Osteoblast (primary cell): ENCODE results near the gene SLC28A1. TPM values are rescaled to one million over a fixed set of nuclear protein-coding genes. Genes with fewer than 3 reads are reported as not detected.

ENCODE experiments used
- DNase-seq: peaks from one replicate; pipeline ENCODE4 v3.0.0; 2011; ENCODE audit warnings: low spot score, mixed read lengths; ENCODE audit not compliant: insufficient read length; ENCODE audit errors: missing footprints
- H2AFZ ChIP-seq: 2 replicates; pipeline ENCODE4 v1.6.0; 2011; ENCODE audit warnings: mild to moderate bottlenecking, low read length
- H3K27ac ChIP-seq: 2 replicates; pipeline ENCODE4 v1.5.1; 2011; ENCODE audit warnings: mild to moderate bottlenecking, low read depth, low read length, moderate library complexity
- H3K27me3 ChIP-seq: 2 replicates; pipeline ENCODE4 v1.6.0; 2012; ENCODE audit warnings: mild to moderate bottlenecking, control low read depth, inconsistent platforms, low read length, moderate library complexity; ENCODE audit not compliant: insufficient read depth
- H3K36me3 ChIP-seq: 2 replicates; pipeline ENCODE4 v1.5.1; 2011; ENCODE audit warnings: mild to moderate bottlenecking, low read length, control low read depth, moderate library complexity; ENCODE audit not compliant: insufficient read depth
- H3K4me1 ChIP-seq: 2 replicates; pipeline ENCODE4 v1.5.1; 2011; ENCODE audit warnings: mild to moderate bottlenecking, low read length, control low read depth, moderate library complexity; ENCODE audit not compliant: insufficient read depth
- H3K4me2 ChIP-seq: 2 replicates; pipeline ENCODE4 v1.6.0; 2011; ENCODE audit warnings: mild to moderate bottlenecking, low read length; ENCODE audit not compliant: insufficient read depth
- H3K4me3 ChIP-seq: fragments of 200-600 bp; sonication (generic); 3 replicates; pipeline ENCODE4 v1.5.1; 2012; ENCODE audit warnings: mild to moderate bottlenecking, low read length, inconsistent platforms; ENCODE audit not compliant: insufficient read depth
- H3K79me2 ChIP-seq: 2 replicates; pipeline ENCODE4 v1.6.0; 2012; ENCODE audit warnings: mild to moderate bottlenecking, low read length, control low read depth, inconsistent platforms; ENCODE audit not compliant: insufficient read depth
- H3K9me3 ChIP-seq: 2 replicates; pipeline ENCODE4 v1.5.1; 2011; ENCODE audit warnings: low read depth, low read length, control low read depth
- H4K20me1 ChIP-seq: 2 replicates; pipeline ENCODE4 v1.6.0; 2012; ENCODE audit warnings: mild to moderate bottlenecking, low read length, control low read depth; ENCODE audit not compliant: insufficient read depth
- total RNA-seq: library from RNA; depleted of rRNA; stranded (reverse); fragments of >200 nt; gene quantifications from 2 replicates; pipeline ENCODE4 v1.2.3, GENCODE V29; 2012
- TF ChIP-seq, protein P1 (sequence below): IDR thresholded peaks from 2 replicates; pipeline ENCODE4 v1.5.1; 2011; ENCODE audit warnings: mild to moderate bottlenecking, low read depth, low read length, moderate library complexity; ENCODE audit errors: extremely low read depth

SLC28A1 gene
- total RNA-seq, 1 donor = not detected

DNA sequence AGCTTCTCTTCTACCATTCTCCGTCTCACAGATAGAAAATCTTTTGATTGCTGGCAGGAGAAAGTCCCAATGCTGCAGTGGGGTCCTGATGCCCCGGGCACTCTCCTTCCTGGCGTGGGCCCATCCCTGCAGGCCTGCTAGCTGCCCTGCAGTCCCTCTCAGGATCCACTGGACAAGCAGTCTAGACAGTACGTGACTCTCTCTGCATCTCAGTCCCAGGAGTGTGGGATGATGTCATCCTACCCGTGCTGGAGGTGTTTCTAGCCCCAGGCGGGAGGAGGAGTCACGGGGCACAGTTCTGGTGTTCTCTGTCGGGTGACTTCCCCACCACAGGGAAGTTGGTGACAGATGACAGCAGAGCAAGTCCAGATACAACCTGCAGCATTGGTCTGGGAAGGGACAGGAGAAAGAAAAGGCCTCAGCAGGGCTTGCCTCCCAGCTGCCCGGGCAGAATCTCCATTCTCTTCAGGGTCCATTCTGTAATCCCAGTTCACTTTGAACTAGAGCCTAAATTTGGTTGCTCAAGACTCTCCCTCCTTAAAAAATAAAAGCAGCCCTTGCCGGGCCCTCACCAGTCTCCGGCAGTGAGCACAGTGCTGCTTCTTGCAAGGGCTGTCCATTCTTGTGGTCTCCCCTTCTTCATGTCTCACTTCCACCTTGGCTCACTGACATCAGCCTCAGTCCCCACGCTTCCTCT is 30.6 kb downstream of the SLC28A1 start:
- H3K4me2 ChIP-seq = peak overlapping the region; percentile 52
- H3K4me1 ChIP-seq = peaks cover 39% of the 10 kb centered on the region
- no peaks in the 10 kb centered on the region for H4K20me1 ChIP-seq
- H3K36me3 ChIP-seq = no peaks in the 10 kb centered on the region
- peak overlapping the region; percentile 79 for H3K27ac ChIP-seq
- H2AFZ ChIP-seq = peak overlapping the region; percentile 75
- TF ChIP-seq, protein P1, sequence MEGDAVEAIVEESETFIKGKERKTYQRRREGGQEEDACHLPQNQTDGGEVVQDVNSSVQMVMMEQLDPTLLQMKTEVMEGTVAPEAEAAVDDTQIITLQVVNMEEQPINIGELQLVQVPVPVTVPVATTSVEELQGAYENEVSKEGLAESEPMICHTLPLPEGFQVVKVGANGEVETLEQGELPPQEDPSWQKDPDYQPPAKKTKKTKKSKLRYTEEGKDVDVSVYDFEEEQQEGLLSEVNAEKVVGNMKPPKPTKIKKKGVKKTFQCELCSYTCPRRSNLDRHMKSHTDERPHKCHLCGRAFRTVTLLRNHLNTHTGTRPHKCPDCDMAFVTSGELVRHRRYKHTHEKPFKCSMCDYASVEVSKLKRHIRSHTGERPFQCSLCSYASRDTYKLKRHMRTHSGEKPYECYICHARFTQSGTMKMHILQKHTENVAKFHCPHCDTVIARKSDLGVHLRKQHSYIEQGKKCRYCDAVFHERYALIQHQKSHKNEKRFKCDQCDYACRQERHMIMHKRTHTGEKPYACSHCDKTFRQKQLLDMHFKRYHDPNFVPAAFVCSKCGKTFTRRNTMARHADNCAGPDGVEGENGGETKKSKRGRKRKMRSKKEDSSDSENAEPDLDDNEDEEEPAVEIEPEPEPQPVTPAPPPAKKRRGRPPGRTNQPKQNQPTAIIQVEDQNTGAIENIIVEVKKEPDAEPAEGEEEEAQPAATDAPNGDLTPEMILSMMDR = no peak
- no peaks in the 10 kb centered on the region for H3K79me2 ChIP-seq
- H3K4me3 ChIP-seq = no peak overlapping the region
- H3K9me3 ChIP-seq = no peaks in the 10 kb centered on the region
- DNase-seq = peak; percentile 94
- no peaks in the 10 kb centered on the region for H3K27me3 ChIP-seq

DNA sequence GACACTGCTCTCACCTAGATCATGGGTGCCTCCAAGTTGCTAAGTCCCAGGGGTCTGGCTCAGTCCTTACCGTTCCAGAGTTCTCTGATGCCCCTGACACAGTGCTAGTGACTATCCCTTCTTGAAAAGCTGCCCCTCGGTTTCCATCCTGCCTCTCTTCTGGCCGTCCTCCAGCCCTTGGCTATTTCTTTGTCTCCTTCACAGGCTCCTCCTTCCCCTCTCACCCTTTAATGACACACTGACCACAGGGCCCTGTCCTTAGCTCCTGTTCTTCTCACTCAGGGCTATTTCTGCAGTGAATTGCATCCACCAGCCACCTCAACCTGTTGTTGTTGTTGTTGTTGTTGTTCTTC is 31.1 kb downstream of the SLC28A1 start:
- Histone ChIP-seq H2AFZ (peak overlapping the region; percentile 75), H3K79me2 (no peaks in the 10 kb centered on the region), H3K4me1 (peaks cover 39% of the 10 kb centered on the region), H3K9me3 (no peaks in the 10 kb centered on the region), H3K4me2 (peak overlapping the region; percentile 52), H4K20me1 (no peaks in the 10 kb centered on the region), H3K27me3 (no peaks in the 10 kb centered on the region), H3K36me3 (no peaks in the 10 kb centered on the region), H3K4me3 (no peak overlapping the region), H3K27ac (peak overlapping the region; percentile 79)
- DNase-seq = no peak
- TF ChIP-seq, protein P1 = no peak

DNA sequence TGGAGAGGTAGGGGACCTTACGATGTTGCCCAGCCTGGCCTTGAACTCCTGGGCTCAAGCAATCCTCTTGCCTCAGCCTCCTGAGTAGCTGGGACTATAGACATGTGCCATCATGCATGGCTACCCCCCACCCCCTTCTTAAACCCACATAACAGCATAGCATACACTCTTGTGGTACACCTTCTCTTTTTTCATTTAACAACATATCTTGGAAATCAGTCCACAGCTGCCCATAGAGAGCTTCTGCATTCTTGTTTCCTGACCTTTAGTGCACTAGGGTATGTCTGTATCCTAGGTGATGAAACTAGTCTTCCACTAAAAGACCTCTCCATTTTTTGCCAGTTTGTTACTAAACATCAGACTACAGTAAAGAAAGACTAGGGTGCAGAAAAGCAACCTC is 33.0 kb downstream of the SLC28A1 start:
- Histone ChIP-seq H3K27me3 (no peaks in the 10 kb centered on the region), H3K4me2 (no peak overlapping the region), H3K9me3 (no peaks in the 10 kb centered on the region), H3K4me3 (no peak overlapping the region), H3K79me2 (no peaks in the 10 kb centered on the region), H3K27ac (no peak overlapping the region), H2AFZ (no peak overlapping the region), H3K36me3 (no peaks in the 10 kb centered on the region), H3K4me1 (peaks cover 37% of the 10 kb centered on the region), H4K20me1 (no peaks in the 10 kb centered on the region)
- TF ChIP-seq, protein P1 = no peak
- DNase-seq = no peak

DNA sequence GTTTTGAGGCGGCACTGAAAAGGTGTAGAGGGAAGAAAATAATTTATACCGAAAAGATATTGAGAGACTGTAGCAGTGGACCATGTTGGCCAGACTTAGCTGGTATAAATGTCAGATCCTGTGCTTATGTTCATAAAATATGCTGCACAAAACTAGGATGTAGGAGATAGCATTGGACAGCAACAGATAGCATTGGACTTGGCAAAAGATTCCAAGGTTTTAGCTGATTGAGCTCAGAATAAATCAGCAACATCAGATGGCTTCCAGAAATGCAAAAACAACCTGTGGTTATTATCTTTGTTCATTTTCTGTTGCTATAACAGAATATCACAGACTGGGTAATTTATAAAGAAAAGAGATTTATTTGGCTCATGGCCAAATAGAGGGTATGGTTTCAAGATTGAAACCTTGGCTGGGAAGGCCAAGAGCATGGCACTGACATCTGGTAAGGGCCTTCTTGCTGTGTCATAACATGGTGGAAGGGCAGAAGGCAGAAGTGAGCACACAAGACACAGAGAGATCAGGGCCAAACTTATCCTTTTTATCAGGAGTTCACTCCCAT is 34.7 kb downstream of the SLC28A1 start:
- TF ChIP-seq, protein P1 = no peak
- no peak overlapping the region for H3K27ac ChIP-seq
- DNase-seq = no peak
- no peak overlapping the region for H3K4me2 ChIP-seq
- H3K4me1 ChIP-seq = peaks cover 25% of the 10 kb centered on the region
- H3K36me3 ChIP-seq = no peaks in the 10 kb centered on the region
- no peaks in the 10 kb centered on the region for H3K79me2 ChIP-seq
- H3K9me3 ChIP-seq = no peaks in the 10 kb centered on the region
- no peaks in the 10 kb centered on the region for H3K27me3 ChIP-seq
- H4K20me1 ChIP-seq = no peaks in the 10 kb centered on the region
- H2AFZ ChIP-seq = no peak overlapping the region
- no peak overlapping the region for H3K4me3 ChIP-seq
